ENCODE results near the gene YWHAG. TPM values are rescaled to one million over a fixed set of nuclear protein-coding genes. Genes with fewer than 3 reads are reported as not detected.

Gene YWHAG
- total and polyA plus RNA-seq, 9 of the 15 experiments (the other 6 are each of a cell fraction or from before 2014, with no cell fraction given), result 30.4 to 246 (median 94.5) TPM

GRCh38 chr7:76317782-76318487 is 40.9 kb downstream of the YWHAG start (continued):
- TF ChIP-seq HMGN3 (IDR thresholded peaks at IDR 0.05; ENCODE audit: borderline replicate concordance, extremely low read depth, insufficient read length, low read depth, low read length), result peak; percentile 72
- no peak for TF ChIP-seq SRSF9 (IDR thresholded peaks at IDR 0.05; ENCODE audit: borderline replicate concordance, low read depth, low read length)
- no peak for TF ChIP-seq ZKSCAN3 (CRISPR knock-in tag; IDR thresholded peaks at IDR 0.05)
- no peak for TF ChIP-seq ZNF197 (CRISPR knock-in tag; IDR thresholded peaks at IDR 0.05; ENCODE audit: low read depth)
- no peak for TF ChIP-seq RNF219 (CRISPR knock-in tag; IDR thresholded peaks at IDR 0.05)
- TF ChIP-seq E2F3 (CRISPR knock-in tag; IDR thresholded peaks at IDR 0.05), result no peak
- peak; percentile 65 for TF ChIP-seq VEZF1 (CRISPR knock-in tag; IDR thresholded peaks at IDR 0.05)
- TF ChIP-seq SP1 (CRISPR knock-in tag; IDR thresholded peaks at IDR 0.05), result peak; percentile 84
- no peak for TF ChIP-seq ZNF785 (CRISPR knock-in tag; IDR thresholded peaks at IDR 0.05)
- TF ChIP-seq FOXP4 (CRISPR knock-in tag; IDR thresholded peaks at IDR 0.05; ENCODE audit: borderline replicate concordance), result no peak
- no peak for TF ChIP-seq ZNF140 (CRISPR knock-in tag; IDR thresholded peaks at IDR 0.05)
- TF ChIP-seq STAT5A (IDR thresholded peaks at IDR 0.05; ENCODE audit: borderline replicate concordance, low read length), result no peak
- peak; percentile 30; the same call in 1 of the 2 replicates for TF ChIP-seq CBX1 (IDR thresholded peaks at IDR 0.05; ENCODE audit: low read depth)
- TF ChIP-seq SP2 (IDR thresholded peaks at IDR 0.05; ENCODE audit: extremely low read depth, low read depth, low read length, poor library complexity, severe bottlenecking), result peak; percentile 35
- TF ChIP-seq ZKSCAN1 (IDR thresholded peaks at IDR 0.05; ENCODE audit: low read depth, low read length), result peak; percentile 16; the same call in 1 of the 2 replicates
- no peak for TF ChIP-seq ZBTB9 (CRISPR knock-in tag; IDR thresholded peaks at IDR 0.05)
- no peak for TF ChIP-seq ZFP1 (CRISPR knock-in tag; IDR thresholded peaks at IDR 0.05)
